ENCODE measurements around the gene GRIN3B. TPM values are rescaled to one million over a fixed set of nuclear protein-coding genes. Genes with fewer than 3 reads are reported as not detected.

Gene GRIN3B
- total RNA-seq, 1 donor from 2014 or later, result 3.0 TPM

DNA sequence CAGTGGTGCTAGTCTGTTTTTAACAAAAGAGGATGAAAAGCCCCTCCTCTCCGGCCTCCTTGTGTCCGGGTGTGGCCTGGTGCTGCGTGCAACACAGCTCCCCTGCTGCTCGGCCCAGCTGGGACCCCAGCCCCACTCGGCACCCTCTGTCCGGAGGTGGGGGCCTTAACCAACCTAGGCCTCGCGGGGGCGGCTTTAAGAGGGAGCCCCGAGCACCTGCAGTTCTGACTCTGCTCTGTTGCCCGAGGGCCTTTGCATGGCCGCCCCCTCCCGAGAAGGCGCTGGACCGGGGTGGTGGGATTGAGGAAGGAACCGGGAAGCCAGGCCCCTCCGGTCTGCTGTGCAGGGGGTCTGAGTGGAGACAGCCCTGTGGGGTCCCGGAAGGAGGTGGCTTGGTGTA is 5.7 kb upstream of the GRIN3B start:
- intact Hi-C loops (cut with DNase I), result no loop called here
- DNase-seq, result no peak
- Histone ChIP-seq H3K36me3 (peaks cover 32% of the 10 kb centered on the region), H3K9me3 (no peaks in the 10 kb centered on the region), H3K27me3 (ENCODE audit: low read depth) (peaks cover 47% of the 10 kb centered on the region), H3K27ac (no peak overlapping the region), H3K4me3 (no peak overlapping the region), H3K4me1 (peaks cover 13% of the 10 kb centered on the region)
- no peak for ATAC-seq
- TF ChIP-seq, protein P1, sequence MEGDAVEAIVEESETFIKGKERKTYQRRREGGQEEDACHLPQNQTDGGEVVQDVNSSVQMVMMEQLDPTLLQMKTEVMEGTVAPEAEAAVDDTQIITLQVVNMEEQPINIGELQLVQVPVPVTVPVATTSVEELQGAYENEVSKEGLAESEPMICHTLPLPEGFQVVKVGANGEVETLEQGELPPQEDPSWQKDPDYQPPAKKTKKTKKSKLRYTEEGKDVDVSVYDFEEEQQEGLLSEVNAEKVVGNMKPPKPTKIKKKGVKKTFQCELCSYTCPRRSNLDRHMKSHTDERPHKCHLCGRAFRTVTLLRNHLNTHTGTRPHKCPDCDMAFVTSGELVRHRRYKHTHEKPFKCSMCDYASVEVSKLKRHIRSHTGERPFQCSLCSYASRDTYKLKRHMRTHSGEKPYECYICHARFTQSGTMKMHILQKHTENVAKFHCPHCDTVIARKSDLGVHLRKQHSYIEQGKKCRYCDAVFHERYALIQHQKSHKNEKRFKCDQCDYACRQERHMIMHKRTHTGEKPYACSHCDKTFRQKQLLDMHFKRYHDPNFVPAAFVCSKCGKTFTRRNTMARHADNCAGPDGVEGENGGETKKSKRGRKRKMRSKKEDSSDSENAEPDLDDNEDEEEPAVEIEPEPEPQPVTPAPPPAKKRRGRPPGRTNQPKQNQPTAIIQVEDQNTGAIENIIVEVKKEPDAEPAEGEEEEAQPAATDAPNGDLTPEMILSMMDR (IDR thresholded peaks at IDR 0.05), result no peak

- no peak overlapping the region for H3K4me3 ChIP-seq
- H3K27ac ChIP-seq, result no peak overlapping the region
- H3K36me3 ChIP-seq, result peaks cover 27% of the 10 kb centered on the region
- peaks cover 54% of the 10 kb centered on the region for H3K27me3 ChIP-seq (ENCODE audit: low read depth)
- H3K9me3 ChIP-seq, result no peaks in the 10 kb centered on the region
- intact Hi-C loops (cut with DNase I), result no loop called here
- peak; percentile 78 for DNase-seq
- H3K4me1 ChIP-seq, result peaks cover 13% of the 10 kb centered on the region
- peak; percentile 7 to 51 for ATAC-seq
- TF ChIP-seq, protein P1 (IDR thresholded peaks at IDR 0.05), result no peak
These were observed 5.0 kb upstream of the GRIN3B start for GRCh38 chr19:995051-995827.

DNA sequence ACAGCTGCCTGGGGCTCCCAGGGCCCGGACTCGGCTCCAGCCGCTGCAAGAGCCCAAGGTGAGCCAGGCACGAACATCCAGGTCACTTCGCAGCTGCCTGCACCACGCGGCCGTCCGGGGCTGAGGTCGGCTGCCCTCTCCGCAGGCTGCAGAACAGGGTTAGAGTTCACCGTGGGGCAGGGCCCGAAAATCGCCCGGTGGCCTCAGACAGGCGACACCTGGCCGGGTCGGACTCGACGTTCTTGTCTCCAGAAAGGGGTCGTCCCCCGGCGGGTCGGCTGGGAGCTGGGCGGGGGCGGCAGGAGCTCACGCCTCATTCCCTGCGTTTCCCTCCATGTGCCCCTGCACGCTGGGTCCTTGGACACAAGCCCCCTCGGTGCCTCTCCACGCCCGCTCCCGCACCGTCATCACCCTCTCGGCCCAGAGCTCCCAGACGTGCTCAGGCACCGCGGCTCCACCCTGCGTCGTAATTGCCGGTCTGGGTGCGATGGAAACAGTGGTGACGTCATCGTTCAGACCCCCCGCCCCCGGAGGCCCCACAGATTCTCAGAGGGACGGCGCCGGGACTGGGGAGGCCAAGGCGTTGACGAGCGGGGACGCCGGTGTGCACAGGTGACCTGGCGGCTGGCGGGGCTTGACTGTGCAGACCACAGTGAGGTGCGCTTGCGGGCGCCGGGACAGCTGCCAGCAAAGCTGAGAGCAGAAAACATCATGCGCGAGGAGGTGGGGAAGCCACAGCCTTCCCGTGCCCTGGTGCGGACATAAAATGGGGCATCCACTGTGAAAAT is 4.0 kb upstream of the GRIN3B start:
- no peaks in the 10 kb centered on the region for H3K9me3 ChIP-seq
- peak overlapping the region; percentile 6 for H3K4me3 ChIP-seq
- TF ChIP-seq, protein P1 (IDR thresholded peaks at IDR 0.05), result no peak
- H3K27me3 ChIP-seq (ENCODE audit: low read depth), result peaks cover 62% of the 10 kb centered on the region
- no peak for DNase-seq
- no peak overlapping the region for H3K27ac ChIP-seq
- peak; percentile 34 to 38 for ATAC-seq
- intact Hi-C loops (cut with DNase I), result no loop called here
- H3K4me1 ChIP-seq, result peaks cover 20% of the 10 kb centered on the region
- peaks cover 18% of the 10 kb centered on the region for H3K36me3 ChIP-seq

DNA sequence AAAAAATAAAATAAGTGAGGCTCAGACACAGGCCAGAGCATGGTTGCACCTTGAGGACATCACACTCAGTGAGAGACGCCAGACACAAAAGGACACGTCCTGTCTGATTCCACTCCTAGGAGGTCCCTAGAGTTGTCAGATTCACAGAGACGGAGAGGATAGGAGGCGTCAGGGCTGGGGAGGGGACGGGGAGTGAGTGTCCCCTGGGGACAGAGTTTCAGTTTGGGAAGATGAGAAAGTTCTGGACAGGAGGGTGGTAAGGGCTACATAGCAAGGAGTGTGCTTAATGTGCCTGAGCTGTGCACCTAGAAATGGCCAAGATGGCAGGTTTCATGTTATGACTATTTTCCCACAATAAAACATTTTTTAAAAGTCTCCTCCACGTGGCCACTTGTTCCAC is 2.2 kb upstream of the GRIN3B start:
- no peak overlapping the region for H3K27ac ChIP-seq
- H3K4me3 ChIP-seq, result no peak overlapping the region
- H3K9me3 ChIP-seq, result no peaks in the 10 kb centered on the region
- TF ChIP-seq, protein P1 (IDR thresholded peaks at IDR 0.05), result no peak
- peaks cover 9% of the 10 kb centered on the region for H3K36me3 ChIP-seq
- ATAC-seq, result no peak
- peaks cover 76% of the 10 kb centered on the region for H3K27me3 ChIP-seq (ENCODE audit: low read depth)
- no peak for DNase-seq
- intact Hi-C loops (cut with DNase I), result no loop called here
- H3K4me1 ChIP-seq, result peaks cover 26% of the 10 kb centered on the region

- DNase-seq (no peak), ATAC-seq (no peak)
- intact Hi-C loops (cut with DNase I), result no loop called here
- H3K9me3 ChIP-seq, result no peaks in the 10 kb centered on the region
- H3K36me3 ChIP-seq, result peaks cover 2% of the 10 kb centered on the region
- peaks cover 26% of the 10 kb centered on the region for H3K4me1 ChIP-seq
- H3K27ac ChIP-seq, result no peak overlapping the region
- H3K4me3 ChIP-seq, result no peak overlapping the region
- TF ChIP-seq, protein P1 (IDR thresholded peaks at IDR 0.05), result no peak
- H3K27me3 ChIP-seq (ENCODE audit: low read depth), result peaks cover 82% of the 10 kb centered on the region
These were observed 870 bp upstream of the GRIN3B start for GRCh38 chr19:999379-999719.

All from lower lobe of right lung (tissue), 2 donors.